Activated CD4-positive, alpha-beta T cell treated with anti-CD3 and anti-CD28 coated beads, Interleukin-2, Interleukin-4, amounts not matched to agents 100 ng/mL and 50 ng/mL, durations not matched to agents 16 hours and 8 hours (primary cell): ENCODE data around the gene CLEC7A.
A peak's percentile ranks its signal among the peaks of the same experiment; 100 is the strongest.

Experiments
- DNase-seq: peaks from one replicate; pipeline ENCODE4 v3.0.0-alpha.2; 2020; ENCODE audit warnings: low spot score

Gene CLEC7A

DNA sequence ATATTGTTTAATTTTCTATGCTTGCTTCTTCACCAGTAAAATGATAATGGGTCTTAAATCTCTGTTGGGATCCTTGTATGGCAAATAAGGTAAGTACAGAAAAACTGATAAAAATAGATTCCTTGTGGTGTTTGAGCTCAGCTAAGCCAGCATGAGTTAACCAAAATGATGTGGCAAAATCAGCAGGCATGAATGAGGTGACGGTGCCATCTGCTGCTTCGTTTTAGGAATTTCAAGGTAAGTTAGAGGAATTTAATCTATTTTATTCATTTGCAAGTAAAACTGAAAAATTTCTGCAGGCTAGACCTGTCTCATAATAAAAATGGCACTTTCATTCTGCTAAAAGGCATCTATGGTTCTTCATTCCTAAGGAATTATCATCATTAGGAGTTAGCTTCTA lies 10.0 kb upstream of the CLEC7A start:
- peak; percentile 44 for DNase-seq

- DNase-seq, result no peak
These were observed 6.7 kb upstream of the CLEC7A start for GRCh38 chr12:10136637-10137205.

- no peak for DNase-seq
These were observed 5.1 kb upstream of the CLEC7A start for GRCh38 chr12:10135126-10135525.

GRCh38 chr12:10132850-10133370 lies 2.9 kb upstream of the CLEC7A start:
- DNase-seq, result no peak

DNA sequence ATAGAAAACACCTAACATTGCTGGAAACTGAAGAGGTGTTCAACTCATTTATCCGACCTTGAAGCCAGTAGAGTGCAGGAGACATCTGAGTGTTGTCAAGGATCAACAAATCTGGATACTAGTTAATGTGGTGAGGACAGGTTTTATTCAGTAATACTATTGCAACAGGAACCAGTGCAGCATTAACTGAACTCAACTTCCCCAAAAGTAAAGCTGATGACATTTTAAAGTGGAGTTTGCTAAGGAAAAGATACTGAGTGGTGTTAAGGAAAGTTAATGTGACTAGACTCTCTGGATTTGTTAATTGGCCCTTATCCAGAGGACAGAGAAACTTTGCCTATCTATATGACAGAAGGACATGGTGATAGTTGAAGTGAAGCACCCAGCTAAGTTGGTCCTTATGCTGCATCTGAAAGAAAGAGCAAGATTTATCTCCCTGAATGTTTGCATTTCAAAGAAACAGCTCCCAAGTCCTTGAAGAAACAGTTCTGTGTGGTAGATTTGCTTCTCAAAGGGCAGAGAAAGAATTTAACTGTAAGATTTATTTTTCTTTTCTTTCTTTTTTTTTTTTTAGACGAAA lies 1.2 kb upstream of the CLEC7A start:
- no peak for DNase-seq

- no peak for DNase-seq
These were observed 1.3 kb downstream of the CLEC7A start for GRCh38 chr12:10128687-10129086.

GRCh38 chr12:10126413-10126812 lies 3.6 kb downstream of the CLEC7A start:
- DNase-seq, result peak; percentile 11

- DNase-seq, result no peak
These were observed 7.3 kb downstream of the CLEC7A start for GRCh38 chr12:10122689-10123088.

- no peak for DNase-seq
These were observed 8.7 kb downstream of the CLEC7A start for GRCh38 chr12:10121278-10121677.

DNA sequence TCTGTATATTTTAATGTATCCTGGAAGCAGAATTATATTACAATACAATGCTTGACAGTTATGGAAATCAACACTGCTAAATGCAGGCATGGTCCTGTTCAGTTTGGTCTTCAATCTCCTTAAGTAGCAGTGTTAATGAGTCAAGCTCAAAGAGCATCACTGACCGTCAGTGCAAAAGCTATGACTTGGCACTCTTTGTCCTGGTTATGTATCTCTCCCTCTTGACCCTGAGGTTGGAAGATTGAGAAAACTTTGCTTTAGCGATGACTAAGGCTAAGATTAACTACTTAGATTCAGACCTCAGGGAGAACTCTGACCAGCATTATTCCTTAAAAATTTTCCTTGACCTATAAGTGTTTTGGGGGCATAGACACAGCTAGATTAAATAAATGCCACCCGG lies 10.9 kb downstream of the CLEC7A start:
- DNase-seq, result no peak

- no peak for DNase-seq
These were observed 14.1 kb downstream of the CLEC7A start for GRCh38 chr12:10115890-10116289.

DNA sequence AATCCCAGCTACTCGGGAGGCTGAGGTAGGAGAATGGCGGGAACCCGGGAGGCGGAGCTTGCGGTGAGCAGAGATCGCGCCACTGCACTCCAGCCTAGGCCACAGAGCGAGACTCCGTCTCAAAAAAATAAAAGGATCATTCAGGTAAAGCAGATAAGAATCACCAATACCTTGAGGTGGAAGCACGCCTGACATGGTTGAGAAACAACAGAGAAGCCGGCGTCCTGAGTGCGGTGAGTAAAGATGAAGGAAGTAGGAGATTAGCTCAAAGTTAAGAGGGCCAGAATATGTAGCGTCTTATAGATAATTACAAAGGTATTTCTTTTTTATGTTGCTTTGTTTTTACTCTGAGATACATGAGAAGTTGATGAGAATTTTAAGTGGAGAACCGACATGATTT lies 14.7 kb downstream of the CLEC7A start:
- DNase-seq, result no peak

DNA sequence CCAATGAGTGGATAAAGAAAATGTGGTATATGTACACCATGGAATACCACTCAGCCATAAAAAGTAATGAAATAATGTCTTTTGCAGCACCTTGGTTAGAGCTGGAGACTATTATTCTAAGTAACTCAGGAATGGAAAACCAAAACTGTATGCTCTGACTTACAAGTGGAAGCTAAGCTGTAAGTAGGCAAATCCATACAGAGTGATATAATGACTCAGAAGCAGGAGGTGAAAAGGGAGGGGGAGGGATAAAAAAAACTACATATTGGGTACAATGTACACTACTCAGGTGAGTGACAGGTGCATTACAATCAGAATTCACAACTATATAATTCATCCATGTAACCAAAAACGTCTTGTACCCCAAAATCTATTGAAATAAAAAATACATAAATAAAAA lies 16.1 kb downstream of the CLEC7A start:
- no peak for DNase-seq

DNA sequence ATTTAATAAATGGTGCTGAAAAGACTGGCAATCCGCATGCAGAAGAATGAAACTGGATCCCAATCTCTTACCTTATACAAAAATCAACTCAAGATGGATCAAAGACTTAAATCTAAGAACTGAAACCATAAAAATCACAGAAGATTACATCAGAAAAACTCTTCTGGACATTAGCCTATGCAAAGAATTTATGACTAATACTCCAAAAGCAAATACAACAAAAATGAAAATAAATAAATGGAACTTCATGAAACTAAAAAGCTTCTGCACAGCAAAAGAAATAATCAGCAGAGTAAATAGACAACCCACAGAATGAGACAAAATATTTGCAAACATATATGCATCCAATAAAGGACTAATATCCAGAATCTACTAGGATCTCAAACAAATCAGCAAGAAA lies 16.9 kb downstream of the CLEC7A start:
- no peak for DNase-seq

- no peak for DNase-seq
These were observed 18.5 kb downstream of the CLEC7A start for GRCh38 chr12:10111451-10111850.

DNA sequence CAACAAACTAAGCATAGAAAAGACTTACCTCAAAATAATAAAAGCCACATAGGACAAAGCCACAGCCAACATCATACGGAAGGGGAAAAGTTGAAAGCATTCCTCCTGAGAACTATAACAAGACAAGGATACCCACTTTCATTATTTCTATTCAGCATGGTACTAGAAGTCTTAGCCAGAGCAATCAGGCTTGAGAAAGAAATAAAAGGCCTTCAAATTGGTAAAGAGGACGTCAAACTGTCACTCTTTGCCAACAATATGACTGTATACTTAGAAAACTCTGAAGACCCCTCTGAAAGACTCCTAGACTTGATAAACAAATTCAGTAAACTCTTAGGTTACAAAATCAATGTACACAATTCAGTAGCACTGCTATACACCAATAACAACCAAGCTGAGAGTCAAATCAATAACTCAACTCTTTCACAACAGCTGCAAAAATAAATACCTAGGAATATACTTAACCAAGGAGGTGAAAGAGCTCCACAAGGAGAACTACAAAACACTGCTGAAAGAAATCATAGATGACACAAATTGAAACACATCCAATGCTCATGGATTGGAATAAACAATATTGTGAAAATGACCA lies 19.6 kb downstream of the CLEC7A start:
- no peak for DNase-seq

GRCh38 chr12:10102322-10102721 lies 27.7 kb downstream of the CLEC7A start:
- no peak for DNase-seq

- DNase-seq, result no peak
These were observed 28.3 kb downstream of the CLEC7A start for GRCh38 chr12:10101648-10102220.

DNA sequence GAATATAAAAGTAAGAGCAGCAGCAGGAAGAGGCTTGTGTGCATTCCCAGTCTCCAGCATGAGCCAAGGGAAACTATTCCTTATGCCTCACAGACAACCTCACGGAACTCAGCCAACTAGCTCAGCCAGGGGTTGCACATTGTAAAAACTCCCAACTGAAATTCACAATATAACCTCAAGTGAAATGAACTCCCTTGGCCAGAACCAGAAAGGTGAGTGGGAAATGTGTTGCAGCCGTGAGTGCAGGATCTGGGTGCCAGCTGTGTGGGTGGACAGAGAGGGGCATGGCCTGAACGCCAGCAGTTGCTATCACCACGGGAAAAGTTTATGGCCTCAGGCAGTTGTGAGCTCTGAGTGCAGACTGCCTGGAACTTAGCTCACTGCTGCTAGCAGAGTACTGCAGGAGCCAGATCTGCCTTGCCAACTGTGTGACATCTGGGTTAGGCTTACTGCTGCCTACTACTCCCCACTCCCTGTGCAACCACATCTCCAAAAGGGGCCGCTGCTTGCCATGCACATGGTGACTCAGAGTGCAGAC lies 28.9 kb downstream of the CLEC7A start:
- no peak for DNase-seq

DNA sequence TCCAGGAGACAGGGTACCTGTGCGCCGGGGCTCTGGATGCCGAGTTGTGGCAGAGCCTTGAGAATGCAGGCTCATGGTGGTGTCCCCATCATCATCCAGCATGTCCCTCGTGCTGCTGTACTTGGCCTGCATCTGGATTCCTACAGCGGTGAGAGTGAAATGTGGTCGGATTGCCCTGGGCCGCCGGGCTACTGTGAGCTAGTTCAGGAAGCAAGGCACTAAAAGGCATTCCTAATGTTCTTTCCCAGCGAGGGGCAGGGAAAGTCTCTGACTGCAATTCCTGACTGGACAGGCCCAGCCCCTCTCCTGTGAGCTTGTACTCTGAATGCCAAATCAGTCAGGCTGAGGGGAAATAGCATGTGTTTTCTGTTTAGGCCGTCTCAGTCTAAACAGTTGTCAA lies 31.2 kb downstream of the CLEC7A start, which contains the start of gene CLEC1A:
Gene CLEC1A, minus strand, starts transcription at position 195 of the 400 bp plus-strand sequence. Its CDS starts 63 bp downstream, at position 132.
- DNase-seq, result no peak

DNA sequence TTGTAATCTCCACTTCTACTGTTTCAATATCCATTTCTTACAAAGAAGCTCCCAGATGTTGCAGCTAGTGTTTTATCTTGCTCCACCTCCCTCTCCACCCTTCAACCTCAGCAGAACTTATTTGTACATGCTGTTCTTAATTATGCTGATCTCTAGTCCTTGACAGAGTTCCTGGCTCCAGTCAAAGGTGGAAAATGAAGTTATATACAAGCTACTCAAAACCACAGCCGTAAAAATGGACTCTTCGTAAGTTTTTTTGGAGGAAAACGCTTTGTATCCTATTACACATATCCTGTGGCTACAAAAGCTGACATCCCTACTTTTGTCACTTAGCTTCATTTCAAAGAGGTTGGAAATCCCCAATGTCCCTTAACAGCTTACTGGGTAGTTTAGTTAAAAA lies 32.5 kb downstream of the CLEC7A start:
- no peak for DNase-seq

GRCh38 chr12:10095971-10096370 lies 34.0 kb downstream of the CLEC7A start:
- DNase-seq, result no peak
